IPS DF 19.7 (cell line): ENCODE results near the gene UBASH3B.
"Not testable (repeated sequence)": the region's sequence is repeated elsewhere in the genome, so short reads cannot be mapped to it uniquely, and the experiment has no call there.

Experiments
- DNase-seq: peaks from one replicate; pipeline ENCODE4 v3.0.0-alpha.2; 2013; ENCODE audit warnings: low read depth, low spot score

The UBASH3B gene

GRCh38 chr11:122709039-122709760 lies 53.7 kb downstream of the UBASH3B start:
- no peak for DNase-seq

DNA sequence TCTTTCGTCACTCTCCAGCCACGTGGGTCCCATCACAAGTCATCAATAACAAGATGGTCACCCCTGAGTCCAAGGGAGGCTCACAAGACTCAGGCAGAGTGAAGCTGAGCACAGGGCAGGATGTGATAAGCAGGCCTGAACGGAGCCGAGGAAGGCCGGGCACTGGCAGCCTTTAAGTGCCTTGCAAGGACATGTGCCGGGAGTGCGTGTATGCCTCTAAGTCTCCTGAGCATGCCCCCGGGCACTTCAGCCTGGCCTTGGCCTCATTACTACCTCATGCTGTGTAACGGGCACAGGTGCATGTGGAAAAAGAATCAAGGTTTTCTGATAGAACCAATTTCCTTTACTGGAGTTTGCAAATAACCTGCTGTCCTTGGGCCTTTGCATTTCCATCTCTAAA lies 55.8 kb downstream of the UBASH3B start:
- no peak for DNase-seq

GRCh38 chr11:122711831-122712381 lies 56.4 kb downstream of the UBASH3B start:
- DNase-seq: no peak

- no peak for DNase-seq
Measured at GRCh38 chr11:122714004-122714403, 58.5 kb downstream of the UBASH3B start.

DNA sequence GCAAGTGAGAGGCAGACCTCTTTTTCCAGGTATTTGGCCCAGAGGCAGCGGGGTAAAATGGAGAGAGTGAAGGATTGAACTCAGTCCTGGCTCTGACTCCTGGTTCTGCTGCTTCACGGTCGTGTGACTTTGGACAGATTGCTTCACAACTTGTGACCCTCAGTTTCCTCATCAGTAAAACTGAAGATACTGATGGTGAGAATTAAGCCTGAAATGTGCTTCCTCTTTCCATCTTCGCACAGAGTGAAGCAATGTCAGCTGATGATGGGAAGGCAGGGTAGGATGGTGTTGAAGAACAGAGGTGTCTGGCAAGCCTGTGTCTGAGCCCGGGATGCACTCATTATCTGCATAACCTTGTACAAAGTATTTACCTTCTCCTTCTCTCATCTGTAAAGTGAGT lies 59.0 kb downstream of the UBASH3B start:
- no peak for DNase-seq

- DNase-seq: no peak
Measured at GRCh38 chr11:122715548-122716440, 60.3 kb downstream of the UBASH3B start.

DNA sequence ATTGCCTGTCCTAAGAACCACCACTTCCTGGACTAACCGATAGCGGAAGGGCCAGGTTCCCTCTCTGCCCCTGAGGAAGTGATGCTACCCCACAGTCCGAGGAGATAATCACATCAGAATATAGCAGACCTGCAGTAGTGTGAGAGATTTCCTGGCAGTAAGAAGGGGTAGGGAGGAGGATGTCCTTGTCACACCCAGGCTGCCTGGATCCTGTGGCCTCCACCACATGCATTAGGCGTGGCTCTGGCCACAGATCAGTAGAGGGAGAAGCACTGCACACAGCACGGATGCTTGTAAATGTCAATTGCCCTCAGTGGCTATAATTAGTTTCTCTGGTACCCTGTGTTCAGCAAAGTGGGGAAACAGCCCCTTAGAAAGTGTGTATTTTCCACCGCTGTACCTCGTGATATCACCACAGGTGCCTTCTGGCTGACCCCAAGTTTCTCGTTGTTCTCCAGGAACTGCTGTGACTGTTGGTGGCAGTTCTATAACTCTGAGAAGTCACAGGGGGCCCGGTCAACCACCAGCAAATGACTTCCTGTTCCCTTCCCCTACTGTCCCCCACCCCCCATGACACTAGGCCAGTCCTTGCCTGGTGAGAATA lies 61.8 kb downstream of the UBASH3B start:
- no peak for DNase-seq

DNA sequence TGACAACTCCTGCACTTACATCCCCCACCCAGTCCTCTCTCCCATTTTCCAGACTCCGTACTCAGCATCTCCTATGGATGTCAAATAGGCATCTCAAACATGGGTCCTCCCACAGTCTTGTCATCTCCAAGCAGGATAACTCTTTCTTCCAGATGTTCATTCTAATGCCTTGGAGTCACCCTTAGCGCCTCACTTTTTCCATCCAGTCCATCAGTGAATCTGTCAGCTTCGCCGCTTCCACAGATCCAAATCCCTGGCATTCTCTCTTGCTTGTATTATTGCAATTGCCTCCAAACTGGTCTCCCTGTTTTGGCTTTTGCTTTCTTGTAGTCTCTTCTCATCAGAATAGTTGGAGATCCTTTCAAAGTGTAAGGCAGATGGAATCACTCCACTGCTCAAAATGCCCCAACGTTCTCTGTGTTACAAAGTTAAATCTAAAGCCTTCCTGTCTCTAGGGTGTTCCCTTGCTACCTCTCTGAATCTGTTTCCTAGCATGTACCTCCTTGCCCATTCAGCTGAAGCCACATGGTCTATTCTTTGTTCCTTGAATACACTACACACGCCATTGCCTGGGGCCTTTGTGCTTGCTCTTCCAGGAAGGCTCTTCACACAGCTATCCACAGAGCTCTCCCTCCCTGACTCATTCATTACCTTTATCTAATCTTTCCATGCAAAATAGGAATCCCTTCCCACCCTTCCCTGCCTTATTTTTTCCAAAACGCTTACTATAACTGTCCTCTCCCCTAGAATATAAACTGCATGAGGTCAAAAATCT lies 64.8 kb downstream of the UBASH3B start:
- DNase-seq: no peak

DNA sequence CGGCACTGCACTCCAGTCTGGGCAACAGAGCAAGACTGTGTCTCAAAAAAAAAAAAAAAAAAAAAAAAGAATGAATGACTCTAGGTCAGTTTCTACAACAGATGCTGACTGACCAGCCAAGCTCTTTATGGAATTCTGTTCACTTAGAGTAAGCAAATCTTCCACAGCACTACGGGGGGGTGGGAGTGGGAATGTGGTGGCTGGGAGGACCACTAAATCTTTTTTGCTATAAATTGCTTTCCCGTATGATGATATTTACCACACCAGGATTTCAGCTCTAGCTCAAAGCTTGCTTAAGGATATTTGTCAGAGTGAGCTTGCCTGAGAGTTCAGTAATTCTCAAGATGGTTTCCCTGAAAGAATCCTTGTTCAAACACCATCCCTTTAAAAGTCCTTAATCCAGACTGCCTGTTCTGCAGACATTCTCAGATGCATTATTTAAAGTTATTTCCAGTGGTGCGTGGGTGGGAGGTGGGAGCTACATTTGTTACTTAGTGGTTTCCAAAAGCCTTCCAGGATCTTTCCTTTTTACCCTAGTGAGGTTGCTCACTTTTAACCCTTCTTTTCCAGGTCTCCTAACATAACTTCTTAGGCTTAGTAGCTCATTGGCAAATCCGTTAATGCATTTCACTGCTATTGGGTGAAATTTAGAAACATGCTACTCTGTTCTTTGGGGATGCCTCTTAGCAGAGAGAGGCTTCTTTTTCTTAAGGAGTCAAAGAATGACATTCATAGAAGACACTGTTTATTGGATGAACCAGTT lies 65.9 kb downstream of the UBASH3B start:
- DNase-seq: no peak

DNA sequence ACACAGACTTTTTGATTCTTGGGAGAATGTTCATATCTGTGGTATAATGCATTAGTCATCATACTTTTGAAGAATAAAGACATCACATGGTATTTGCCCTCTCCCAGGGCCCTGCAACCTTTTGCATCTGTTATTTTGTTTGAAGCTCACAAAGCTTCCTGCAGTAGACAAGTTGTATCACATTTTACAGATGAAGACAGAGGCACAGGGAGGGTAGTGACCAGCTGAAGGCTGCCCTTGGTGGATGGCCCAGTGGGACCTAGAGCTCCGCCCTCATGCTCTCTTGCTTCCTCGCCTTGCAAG lies 66.4 kb downstream of the UBASH3B start:
- no peak for DNase-seq

DNA sequence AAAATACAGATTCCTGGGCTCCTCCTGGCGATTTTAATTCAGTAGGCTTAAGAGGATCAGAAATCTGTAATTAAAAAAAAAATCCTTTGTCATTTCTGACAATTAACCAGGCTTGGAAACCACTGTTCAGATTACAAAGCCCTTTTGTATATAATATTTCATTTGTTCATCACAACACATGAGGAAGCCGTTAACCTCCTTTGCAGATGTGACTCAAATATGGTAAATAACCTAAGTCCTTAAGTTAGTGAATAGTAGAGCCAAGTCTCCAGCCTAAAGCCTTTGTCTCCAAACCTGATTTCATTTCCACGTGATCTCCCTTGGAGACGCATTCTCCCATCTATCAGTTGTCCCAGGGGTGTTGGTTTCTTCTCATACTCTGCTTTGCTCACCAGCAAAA lies 67.6 kb downstream of the UBASH3B start:
- DNase-seq: no peak

GRCh38 chr11:122723576-122723975 lies 68.1 kb downstream of the UBASH3B start:
- DNase-seq: no peak

DNA sequence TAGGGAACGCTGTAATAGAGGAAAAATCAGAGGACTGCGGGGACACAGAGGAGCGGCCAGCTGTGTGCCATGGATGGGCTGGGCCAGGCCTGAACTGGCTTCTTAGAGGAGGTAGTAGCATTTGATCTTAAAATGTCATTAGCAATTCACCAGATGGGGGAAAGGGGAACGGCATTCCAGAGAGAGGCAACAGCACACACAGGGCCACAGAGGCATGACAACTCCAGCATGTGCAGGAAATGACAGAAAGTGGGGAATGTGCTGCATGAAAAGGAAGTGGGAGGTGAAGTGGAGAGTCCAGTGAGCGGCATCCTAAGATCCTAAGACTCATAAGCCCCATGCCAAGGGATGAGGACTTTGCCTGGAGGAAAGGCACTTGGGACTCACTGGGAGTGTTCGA lies 69.0 kb downstream of the UBASH3B start:
- DNase-seq: no peak

- DNase-seq: no peak
Measured at GRCh38 chr11:122726028-122726427, 70.5 kb downstream of the UBASH3B start.

DNA sequence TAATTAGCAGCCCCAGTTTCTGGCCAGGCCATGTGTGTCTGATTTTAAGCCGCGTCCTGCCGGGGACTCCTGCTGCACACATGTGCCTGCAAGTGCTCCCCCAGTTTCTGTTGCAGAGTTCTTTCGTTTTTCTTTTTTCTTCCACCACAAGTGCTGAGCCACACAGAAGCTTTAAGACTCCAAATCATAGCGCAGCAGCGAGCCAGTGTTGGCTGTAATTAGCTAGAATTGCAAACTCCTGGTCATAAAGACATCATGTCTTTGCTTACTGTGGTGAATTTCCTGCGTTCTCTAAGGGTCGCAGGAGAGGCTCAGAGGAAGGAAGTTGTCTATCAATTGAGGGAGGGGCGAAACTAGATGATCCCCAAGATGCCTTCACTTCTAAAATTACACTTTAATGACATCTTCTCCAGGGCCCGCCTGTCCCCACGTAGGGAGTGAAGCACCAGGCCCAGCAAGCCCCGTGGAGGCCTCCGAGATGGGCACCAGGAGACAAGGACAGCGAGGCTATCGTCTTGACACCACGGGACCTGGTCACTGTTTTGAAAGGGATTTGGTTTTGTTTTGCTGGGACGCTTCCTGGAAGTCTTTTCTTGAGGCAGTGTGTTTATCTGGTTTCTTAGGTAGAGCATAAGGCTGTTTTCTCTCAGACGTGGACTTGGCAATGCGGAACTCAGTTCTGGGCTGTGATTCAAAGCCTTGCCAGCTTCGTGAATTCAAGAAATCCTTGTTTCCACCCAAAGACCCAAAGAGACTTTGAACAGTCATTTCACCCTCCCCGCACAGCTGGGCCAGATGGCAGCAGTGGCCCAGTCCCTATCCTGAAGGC lies 71.8 kb downstream of the UBASH3B start:
- DNase-seq: no peak

- DNase-seq: no peak
Measured at GRCh38 chr11:122728561-122728960, 73.0 kb downstream of the UBASH3B start.

DNA sequence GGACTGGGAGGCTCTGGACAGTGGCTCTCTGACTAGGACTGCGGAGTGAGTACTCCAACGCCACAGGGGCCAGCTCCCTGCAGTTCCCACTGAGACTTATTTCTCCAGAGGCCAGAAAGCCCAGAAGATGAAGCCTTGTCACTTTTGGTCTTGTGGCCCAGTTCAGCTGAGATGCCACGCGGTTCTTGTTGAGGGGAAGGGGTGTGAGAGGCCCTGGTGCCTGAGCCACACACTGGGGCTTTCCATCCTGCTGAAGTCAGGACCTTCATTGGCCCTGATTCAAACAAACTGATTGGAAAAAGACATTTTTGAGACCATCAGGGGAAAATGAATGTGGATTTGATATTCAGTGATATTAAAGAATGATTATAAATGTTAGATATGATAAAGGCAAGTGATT lies 73.6 kb downstream of the UBASH3B start:
- DNase-seq: no peak

DNA sequence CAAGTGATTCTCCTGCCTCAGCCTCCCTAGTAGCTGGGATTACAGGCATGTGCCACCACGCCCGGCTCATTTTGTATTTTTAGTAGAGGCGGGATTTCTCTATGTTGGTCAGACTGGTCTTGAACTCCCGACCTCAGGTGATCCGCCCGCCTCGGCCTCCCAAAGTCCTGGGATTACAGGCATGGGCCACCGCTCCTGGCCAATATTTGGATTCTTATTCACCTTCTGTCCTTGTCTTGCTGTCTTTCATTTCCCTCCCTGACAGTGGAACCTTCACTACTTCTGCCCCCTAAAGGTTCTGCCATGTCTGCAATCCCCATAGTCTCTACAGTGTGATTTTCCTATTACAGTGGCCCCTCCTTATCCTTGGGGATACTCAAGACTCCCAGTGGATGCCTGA lies 75.2 kb downstream of the UBASH3B start:
- DNase-seq: not testable (repeated sequence)

- DNase-seq: no peak
Measured at GRCh38 chr11:122731500-122731913, 76.0 kb downstream of the UBASH3B start.
